GM12878 (cell line): Measurements from ENCODE around the gene RNASEL. TPM values are rescaled to one million over a fixed set of nuclear protein-coding genes. Genes with fewer than 3 reads are reported as not detected.

Source experiments
- ATAC-seq: fragments of 200-7000 bp; cut with Tn5 transposase; 3 replicates; pipeline ENCODE4 v1.9.1; 2020; ENCODE audit warnings: mild to moderate bottlenecking, moderate library complexity
- BruUV-seq: library from RNA; stranded (reverse); fragments of 400-500 nt; replicated peaks from 2 replicates; lab custom pipeline; 2021; lab: Mats Ljungman, UMichigan
- CTCF ChIA-PET: fragments of 300-600 bp; sonication (Branson Sonifier 250); formaldehyde crosslinking; extraction: SDS; loops from one replicate; lab custom pipeline; 2021; ENCODE audit warnings: inconsistent platforms; lab: Yijun Ruan, JAX
- POLR2A ChIA-PET: fragments of 350-600 bp; formaldehyde crosslinking; extraction: SDS; loops from one replicate; lab custom pipeline; 2021; ENCODE audit warnings: inconsistent platforms; lab: Charles Lee
- RAD21 ChIA-PET: fragments of 300-600 bp; sonication (Branson Sonifier 250); formaldehyde crosslinking; loops from one replicate; lab custom pipeline; 2023; ENCODE audit warnings: antibody characterized with exemption; ENCODE audit not compliant: unreplicated experiment; lab: Charles Lee
- SMC1A ChIA-PET: fragments of 300-600 bp; sonication (Branson Sonifier 250); formaldehyde crosslinking; loops from one replicate; lab custom pipeline; 2023; ENCODE audit not compliant: unreplicated experiment, uncharacterized antibody; lab: Charles Lee
- DNase-seq: peaks from one replicate; pipeline ENCODE4 v3.0.0-alpha.2; 2011; ENCODE audit warnings: low read depth, low spot score
- FAIRE-seq: peaks from 3 replicates; lab custom pipeline; 2011; peaks lifted over from hg19 to GRCh38; lab: Jason Lieb, UNC
- H2AFZ ChIP-seq: 2 replicates; pipeline ENCODE4 v1.6.0; 2011; ENCODE audit warnings: low read depth, low read length, control low read depth; ENCODE audit not compliant: control insufficient read depth
- H3K27ac ChIP-seq: 2 replicates; pipeline ENCODE4 v1.5.1; 2011; ENCODE audit warnings: control low read depth; ENCODE audit not compliant: control insufficient read depth, insufficient read depth
- H3K27me3 ChIP-seq, 2 experiments: replicated peaks in 1 of 2; 2 replicates each; pipeline versions ENCODE4 v1.6.0 to v1.6.1; 2011; ENCODE audit warnings: low read length in 1 of 2; ENCODE audit not compliant: control insufficient read depth in 2 of 2, insufficient read depth in 2 of 2
- H3K36me3 ChIP-seq, 2 experiments: 2 replicates each; pipeline ENCODE4 v1.5.1; 2011; ENCODE audit warnings: low read length in 1 of 2; ENCODE audit not compliant: control insufficient read depth in 2 of 2, insufficient read depth in 2 of 2
- H3K4me1 ChIP-seq: 2 replicates; pipeline ENCODE4 v1.6.1; 2011; ENCODE audit warnings: mild to moderate bottlenecking, low read length, moderate library complexity, mixed read lengths; ENCODE audit not compliant: control insufficient read depth, insufficient read depth
- H3K4me2 ChIP-seq: 2 replicates; pipeline ENCODE4 v1.6.0; 2011; ENCODE audit warnings: control low read depth; ENCODE audit not compliant: control insufficient read depth, insufficient read depth
- H3K4me3 ChIP-seq: fragments of 200-600 bp; sonication (generic); 2 replicates; pipeline ENCODE4 v1.5.1; 2016
- H3K79me2 ChIP-seq: 2 replicates; pipeline ENCODE4 v1.6.0; 2011; ENCODE audit warnings: low read length; ENCODE audit not compliant: control insufficient read depth, insufficient read depth
- H3K9ac ChIP-seq: 2 replicates; pipeline ENCODE4 v1.8.0; 2011; ENCODE audit warnings: low read length, control low read depth, mixed read lengths; ENCODE audit not compliant: control insufficient read depth, insufficient read depth
- H3K9me3 ChIP-seq: replicated peaks from 3 replicates; pipeline ENCODE4 v1.5.1; 2011; ENCODE audit warnings: mild to moderate bottlenecking, low read length; ENCODE audit not compliant: control insufficient read depth, insufficient read depth
- H4K20me1 ChIP-seq: 2 replicates; pipeline ENCODE4 v1.6.0; 2011; ENCODE audit not compliant: control insufficient read depth, insufficient read depth
- ASH2L ChIP-seq: fragments of 300-600, 200-600 bp; sonication (generic); IDR thresholded peaks from 2 replicates; pipeline ENCODE4 v1.6.1; 2017; ENCODE audit warnings: low read depth, mild to moderate bottlenecking, borderline replicate concordance
- ATF3 ChIP-seq: IDR thresholded peaks from 2 replicates; pipeline ENCODE4 v1.6.1; 2011; ENCODE audit warnings: low read depth, mild to moderate bottlenecking, low read length, moderate library complexity, borderline replicate concordance; ENCODE audit errors: extremely low read depth
- KDM1A ChIP-seq: fragments of 200-600 bp; sonication (generic); IDR thresholded peaks from 2 replicates; pipeline ENCODE4 v1.6.1; 2016; ENCODE audit warnings: borderline replicate concordance
- NR2F1 ChIP-seq: fragments of 450-650 bp; conservative IDR thresholded peaks from 2 replicates; pipeline ENCODE4 v1.6.1; 2017; ENCODE audit warnings: mild to moderate bottlenecking
- PAX5 ChIP-seq: IDR thresholded peaks from 2 replicates; pipeline ENCODE4 v1.6.1; 2011; ENCODE audit warnings: low read depth, low read length, borderline replicate concordance
- POLR2A ChIP-seq: IDR thresholded peaks from 2 replicates; pipeline ENCODE4 v1.6.1; 2011; ENCODE audit warnings: low read depth, mild to moderate bottlenecking, low read length
- REST ChIP-seq: IDR thresholded peaks from 2 replicates; pipeline ENCODE4 v1.6.1; 2012; ENCODE audit warnings: mild to moderate bottlenecking, low read depth, low read length
- USF1 ChIP-seq: IDR thresholded peaks from 2 replicates; pipeline ENCODE4 v1.6.1; 2011; ENCODE audit warnings: borderline replicate concordance, low read depth, mild to moderate bottlenecking, moderate library complexity, mixed read lengths, low read length; ENCODE audit not compliant: insufficient read depth; ENCODE audit errors: extremely low read length
- WGBS: methylation state at CpG from one replicate; pipeline ENCODE4 v1.1.6; 2016; ENCODE audit warnings: low lambda C conversion rate; ENCODE audit not compliant: insufficient replicate concordance, insufficient coverage; ENCODE audit errors: missing lambda C conversion rate; 5-methylcytosine and 5-hydroxymethylcytosine counted together
- in situ Hi-C: fragments of 300-500 bp; cut with MboI; formaldehyde crosslinking; loops from 9 replicates; pipeline ENCODE4 v1.14.3; 2018; ENCODE audit warnings: mixed read lengths
- intact Hi-C: fragments of 100-400 bp; cut with micrococcal nuclease; formaldehyde crosslinking; loops from one replicate; pipeline ENCODE4 v1.14.2; 2022; ENCODE audit not compliant: unreplicated experiment
- polyA plus RNA-seq, 11 experiments: library from polyadenylated mRNA; depleted of rRNA in 4 of 11; unstranded in 6 of 11; stranded (reverse) in 5 of 11; fragments of >200 nt; fragmentation: Nextera tagmentation in 4 of 11; fragmentation: Illumina TruSeq in 1 of 11; extraction: Ambion mirVana in 4 of 11; extraction: Trizol in 1 of 11; gene quantifications; 1 replicate in 1 of 11; 2 replicates in 10 of 11; pipeline versions ENCODE4 v1.2.1 to v1.2.3, GENCODE V29; 2011 to 2016; ENCODE audit warnings: inconsistent platforms in 2 of 11, missing spikeins in 2 of 11, low read depth in 1 of 11
- total RNA-seq, 4 experiments: library from RNA; depleted of rRNA in 3 of 4; stranded (reverse); fragments of >200 nt in 3 of 4; fragmentation: Illumina TruSeq in 1 of 4; extraction: Trizol in 1 of 4; gene quantifications; 2 replicates each; pipeline versions ENCODE4 v1.2.1 to v1.2.3, GENCODE V29; 2013 to 2021

Gene RNASEL
- total and polyA plus RNA-seq, 10 of the 15 experiments (the other 5 are each of a cell fraction or from before 2014, with no cell fraction given), result 3.0 to 10.8 (median 5.0) TPM

- SMC1A ChIA-PET, result interaction anchor here (0.9 to 14.8 kb wide), 15 partner anchors 9 to 154 kb away, joined by 3 to 238 read pairs (median 5); partner anchors contain the start of gene RGS16
- Histone ChIP-seq H2AFZ (no peak overlapping the region), H3K36me3 (no peaks in the 10 kb centered on the region), H3K9ac (no peak overlapping the region), H3K4me1 (peaks cover 57% of the 10 kb centered on the region), H4K20me1 (no peaks in the 10 kb centered on the region), H3K27ac (no peak overlapping the region), H3K27me3 (no peaks in the 10 kb centered on the region), H3K9me3 (no peaks in the 10 kb centered on the region), H3K4me2 (no peak overlapping the region), H3K4me3 (no peak overlapping the region), H3K79me2 (no peaks in the 10 kb centered on the region)
- no TSS peak for BruUV-seq
- ATAC-seq (no peak), DNase-seq (no peak), FAIRE-seq (no peak)
- TF ChIP-seq ASH2L (no peak), NR2F1 (no peak), POLR2A (no peak), REST (no peak), KDM1A (no peak), USF1 (no peak), ATF3 (no peak), PAX5 (no peak)
- CTCF ChIA-PET, result interaction anchor here (0.6 to 4.3 kb wide), 10 partner anchors 9 to 1005 kb away, joined by 3 to 31 read pairs (median 4); partner anchors contain the start of gene RGS16
- intact Hi-C loops (loop anchor here (1.0 kb wide), 1 partner anchor 14 kb away; no protein-coding TSS in a partner anchor), in situ Hi-C loops (no loop called here)
- POLR2A ChIA-PET, result interaction anchor here (0.5 to 5.1 kb wide), 9 partner anchors 8 to 93 kb away, joined by 3 to 51 read pairs (median 4); no protein-coding TSS in a partner anchor
- 70% methylated on average over 2 of the region's 2 CpGs for WGBS
- RAD21 ChIA-PET, result interaction anchor here (0.7 to 3.2 kb wide), 17 partner anchors 12 to 154 kb away, joined by 3 to 31 read pairs (median 4); partner anchors contain the start of gene RGS16
These were observed 40.0 kb upstream of the RNASEL start for GRCh38 chr1:182629080-182629479.
